Forelimb muscle (tissue), 1 donor: ENCODE measurements around the gene S100A14. TPM values are rescaled to one million over a fixed set of nuclear protein-coding genes. Genes with fewer than 3 reads are reported as not detected.
"Not testable (repeated sequence)": the region's sequence is repeated elsewhere in the genome, so short reads cannot be mapped to it uniquely, and the experiment has no call there.

ENCODE experiments used
- DNase-seq: peaks from one replicate; pipeline ENCODE4 v3.0.0-alpha.2; 2013; ENCODE audit warnings: low read depth
- polyA plus RNA-seq: library from polyadenylated mRNA; unstranded; fragments of 120-200 nt; gene quantifications from one replicate; pipeline ENCODE4 v1.2.1, GENCODE V29; 2013; ENCODE audit not compliant: insufficient read length

Gene S100A14
- 0.18 TPM for polyA plus RNA-seq

DNA sequence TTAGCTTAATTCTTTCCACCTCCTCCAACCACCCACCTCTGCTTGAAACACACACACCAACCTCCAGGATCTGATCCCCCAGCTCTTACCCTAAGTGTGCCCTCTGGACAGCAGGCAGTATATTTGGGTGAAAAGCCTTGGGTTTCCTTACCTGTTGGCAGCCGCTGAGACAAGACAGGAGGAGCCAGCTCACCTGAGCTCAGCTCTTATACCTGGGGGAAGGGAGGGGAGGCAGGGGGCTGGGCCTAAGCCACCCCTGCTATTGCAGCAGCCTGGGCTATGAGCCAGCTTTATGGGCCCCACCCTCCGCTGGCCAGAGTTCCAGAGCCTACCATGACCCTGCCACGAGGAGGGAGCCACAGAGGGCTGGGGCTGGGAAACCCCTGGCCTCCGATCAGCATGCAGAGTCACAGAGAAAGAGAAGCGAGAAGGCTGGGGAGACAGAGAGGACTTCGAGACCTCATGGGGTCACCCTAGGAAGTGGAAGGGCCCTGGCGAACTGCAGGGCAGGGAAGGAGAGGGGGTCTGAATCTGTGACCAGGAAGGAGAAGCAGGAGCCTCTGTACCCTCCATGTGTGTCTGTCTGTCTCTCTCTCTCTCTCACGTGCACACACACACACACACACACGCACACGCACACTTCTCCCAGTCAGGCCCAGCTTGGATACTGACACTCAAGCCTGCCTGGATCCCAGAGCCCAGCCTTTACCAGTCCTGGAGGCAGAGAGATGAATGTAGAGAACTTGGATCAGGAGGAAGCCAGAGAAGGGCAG is at the start of gene S100A14:
S100A14 (minus strand) TSS at position 182 of the 773 bp plus-strand sequence. CDS start 467 bp downstream, outside the sequence.
- DNase-seq = no peak

DNA sequence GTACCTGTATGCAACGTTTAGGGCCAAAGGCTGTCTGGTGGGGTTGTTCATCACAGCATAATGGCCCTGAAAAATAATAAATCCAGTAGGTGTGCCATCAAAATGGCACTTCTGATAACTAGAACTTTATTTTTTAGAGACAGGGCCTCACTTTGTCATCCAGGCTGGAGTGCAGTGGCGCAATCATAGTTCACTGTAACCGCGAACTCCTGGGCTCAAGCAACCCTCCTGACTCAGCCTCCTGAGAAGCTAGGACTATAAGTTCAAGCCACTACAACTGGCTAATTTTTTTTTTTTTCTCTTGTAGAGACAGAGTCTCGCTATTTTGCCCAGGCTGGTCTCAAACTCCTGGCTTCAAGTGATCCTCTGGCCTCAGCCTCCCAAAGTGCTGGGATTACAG is 47.1 kb upstream of the S100A14 start:
- DNase-seq = no peak

DNA sequence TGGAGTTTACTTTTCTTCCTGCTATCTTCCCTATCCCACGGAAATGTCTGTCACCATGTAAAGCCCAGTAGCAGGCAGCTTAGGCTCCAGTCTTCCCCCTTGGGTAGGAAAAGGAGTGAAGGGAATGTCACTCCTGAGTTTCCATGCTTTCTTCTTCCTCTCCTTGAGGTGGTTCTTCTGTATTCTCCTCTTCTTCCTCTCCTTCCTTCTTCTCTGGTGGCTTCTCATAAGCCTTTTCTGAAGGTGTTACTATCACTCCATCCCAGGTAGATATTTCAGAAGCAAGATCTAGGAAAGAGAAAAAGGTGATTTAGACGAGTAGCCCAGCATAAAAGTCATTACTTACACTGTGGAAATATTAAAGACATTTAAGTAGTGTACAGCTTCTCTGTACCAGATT is 46.1 kb upstream of the S100A14 start:
- DNase-seq = no peak

- no peak for DNase-seq
Observed at GRCh38 chr1:153661111-153661708, 45.1 kb upstream of the S100A14 start.

DNA sequence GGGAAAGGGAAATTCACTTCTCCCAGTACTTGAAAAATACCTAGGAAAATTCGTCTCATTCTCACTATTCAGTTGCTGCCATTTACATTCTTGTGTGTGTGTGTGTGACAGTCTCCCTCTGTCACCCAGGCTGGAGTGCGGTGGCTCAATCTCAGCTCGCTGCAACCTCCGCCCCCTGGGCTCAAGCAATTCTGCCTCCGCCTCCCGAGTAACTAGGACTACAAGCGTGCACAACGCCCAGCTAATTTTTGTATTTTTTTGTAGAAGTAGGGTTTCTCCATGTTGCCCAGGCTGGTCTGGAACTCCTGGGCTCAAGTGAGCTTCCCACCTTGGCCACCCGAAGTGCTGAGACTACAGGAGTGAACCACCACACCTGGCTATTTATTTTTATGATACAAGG is 43.5 kb upstream of the S100A14 start:
- DNase-seq = no peak

DNA sequence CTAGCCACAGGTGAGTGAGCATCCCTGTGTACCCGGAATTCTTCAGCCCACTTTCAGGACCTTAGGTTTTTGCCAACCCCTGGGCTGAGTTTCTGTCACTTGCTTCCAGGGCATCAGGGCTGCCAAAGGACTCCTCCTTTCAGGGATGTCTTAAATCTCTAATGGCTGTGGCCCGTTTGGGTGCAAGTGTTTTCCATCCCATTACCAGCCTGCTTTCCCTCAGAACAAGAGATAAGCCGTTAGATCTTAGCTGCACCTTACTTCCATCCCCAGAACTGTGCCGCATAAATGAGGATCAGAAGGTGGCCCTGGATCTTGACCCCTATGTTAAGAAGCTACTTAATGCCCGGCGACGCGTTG is 43.0 kb upstream of the S100A14 start:
- DNase-seq = no peak

GRCh38 chr1:153658400-153659174 is 42.5 kb upstream of the S100A14 start, which contains the start of gene SNAPIN:
SNAPIN (plus strand) TSS chr1:153658703; CDS start chr1:153658744, 41 bp downstream.
- peak; percentile 78 for DNase-seq

DNA sequence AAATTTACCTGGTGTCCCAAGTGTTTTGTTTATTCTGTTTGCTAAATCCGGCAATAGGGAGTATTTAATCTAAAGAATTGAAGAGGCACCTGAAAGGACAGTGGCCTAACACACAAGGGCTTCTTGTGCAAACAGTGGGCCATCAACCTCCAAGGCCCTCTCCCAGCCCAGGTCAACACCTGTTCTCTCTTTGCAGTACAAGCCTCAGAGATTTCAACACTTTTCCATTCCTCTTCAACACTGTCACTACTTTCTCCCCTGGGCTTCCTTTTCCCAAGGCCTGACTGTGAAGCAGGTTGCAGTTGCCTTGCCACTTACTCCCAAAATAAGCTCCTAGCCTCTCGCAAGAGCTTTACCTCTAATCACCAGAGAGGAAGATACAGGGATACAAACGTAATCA is 39.2 kb upstream of the S100A14 start:
- no peak for DNase-seq

DNA sequence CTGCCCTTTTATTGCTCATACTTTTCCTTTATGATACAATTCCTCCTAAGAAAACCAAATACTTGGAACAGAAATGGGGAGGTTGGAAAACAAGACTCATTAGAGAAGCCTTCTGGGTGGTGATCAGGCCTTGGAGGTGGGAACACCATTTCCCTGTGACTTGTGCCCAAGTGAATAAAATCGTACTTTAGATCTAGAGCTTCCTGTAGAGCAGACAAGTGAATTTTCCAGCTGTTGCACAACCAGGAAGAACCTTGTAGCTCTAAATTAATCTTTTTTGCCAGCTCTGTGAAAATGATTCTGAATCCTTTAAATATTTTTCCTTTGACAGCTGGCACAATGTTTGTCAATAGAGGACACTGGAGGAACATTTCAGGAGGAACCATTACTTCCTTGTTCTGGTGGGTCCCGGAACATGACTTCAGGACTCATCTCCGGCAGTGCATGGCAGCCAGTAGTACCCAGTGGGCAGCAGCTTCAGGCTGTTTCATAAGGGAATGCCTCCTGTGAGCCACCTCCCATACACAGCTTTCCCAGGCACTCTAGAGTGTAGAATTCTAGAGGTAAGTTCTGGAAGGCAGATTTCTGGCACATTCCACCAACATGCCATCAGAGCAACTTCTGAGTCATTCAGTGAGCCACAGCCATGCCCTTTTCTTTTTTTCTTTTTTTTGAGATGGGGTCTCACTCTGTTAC is 36.8 kb upstream of the S100A14 start:
- DNase-seq = no peak

DNA sequence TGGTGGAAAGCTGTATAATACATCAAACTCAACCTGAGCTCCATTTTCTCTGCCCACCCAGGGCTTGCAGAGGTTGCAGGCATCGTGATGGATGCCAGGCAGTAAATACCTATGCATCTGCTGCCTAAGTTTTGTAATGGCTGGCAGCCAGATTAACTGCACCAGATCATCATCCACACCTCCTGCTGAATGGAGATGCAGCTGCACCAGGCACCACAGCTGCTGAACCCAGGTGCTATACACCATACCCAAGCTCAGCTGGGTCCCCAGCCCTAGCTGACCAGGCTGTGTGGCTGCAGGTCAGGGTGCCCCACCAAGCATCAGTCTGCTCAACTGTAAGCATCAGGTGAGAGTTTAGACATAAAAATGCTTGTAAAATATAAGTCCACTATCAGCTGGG is 35.6 kb upstream of the S100A14 start:
- DNase-seq = no peak

DNA sequence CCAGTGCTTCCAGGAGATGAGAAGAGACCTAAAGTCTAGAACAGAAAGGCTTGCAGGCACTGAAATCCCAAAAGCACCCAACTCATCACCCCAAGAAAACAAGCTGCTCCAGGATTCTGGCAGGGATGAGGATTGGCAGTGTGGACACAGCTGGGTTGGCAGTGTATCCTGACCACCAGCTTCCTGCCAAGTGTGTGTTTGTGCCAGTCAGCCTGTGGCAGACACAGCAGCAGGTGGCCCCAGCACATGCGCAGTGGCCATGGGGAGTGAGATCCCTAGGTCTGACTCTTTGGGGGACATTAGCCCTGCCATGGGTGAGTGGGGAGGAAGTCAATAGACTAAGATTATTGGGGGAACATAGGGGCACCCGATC is 33.7 kb upstream of the S100A14 start:
- DNase-seq = no peak

GRCh38 chr1:153649137-153649862 is 33.2 kb upstream of the S100A14 start:
- DNase-seq = no peak

- no peak for DNase-seq
Observed at GRCh38 chr1:153648000-153648643, 32.0 kb upstream of the S100A14 start.

- DNase-seq = no peak
Observed at GRCh38 chr1:153647346-153647714, 31.2 kb upstream of the S100A14 start.

- no peak for DNase-seq
Observed at GRCh38 chr1:153646672-153647345, 30.7 kb upstream of the S100A14 start.

DNA sequence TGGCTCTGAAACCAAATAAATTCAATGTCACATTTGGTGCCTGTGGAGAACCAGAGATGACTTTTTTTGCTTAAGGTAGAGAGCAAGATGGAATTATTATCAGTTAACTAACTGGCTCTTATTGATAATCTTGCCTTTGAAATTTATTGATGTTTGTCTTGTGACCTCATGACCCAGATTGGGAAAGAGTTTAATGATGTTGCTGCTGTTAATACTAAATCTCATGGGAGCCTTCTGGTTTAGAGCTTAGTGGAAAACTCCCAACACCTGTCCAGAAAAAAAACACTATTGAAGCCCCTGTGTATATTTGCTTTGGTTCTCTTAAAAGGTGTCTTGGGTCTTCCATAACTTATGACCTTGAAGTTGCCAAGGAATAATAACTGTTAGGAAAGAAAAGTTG is 27.7 kb upstream of the S100A14 start:
- no peak for DNase-seq

DNA sequence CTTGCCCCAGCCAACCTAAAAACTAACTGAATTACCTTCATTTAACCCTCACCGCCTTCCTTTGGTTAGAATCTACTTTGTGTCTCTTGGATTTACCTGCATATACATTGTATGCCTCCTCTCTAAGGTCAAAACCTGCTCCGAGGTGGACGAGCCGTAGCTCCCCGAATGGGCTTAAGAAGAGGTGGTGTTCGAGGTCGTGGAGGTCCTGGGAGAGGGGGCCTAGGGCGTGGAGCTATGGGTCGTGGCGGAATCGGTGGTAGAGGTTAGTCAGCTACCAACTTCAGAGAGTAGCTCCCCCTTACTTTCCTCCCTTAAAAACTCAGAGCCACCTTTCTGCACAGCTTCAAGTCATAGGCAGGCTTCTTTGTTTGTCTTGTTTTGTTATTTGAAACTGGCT is 27.0 kb upstream of the S100A14 start:
- DNase-seq = no peak

GRCh38 chr1:153642161-153642560 is 26.0 kb upstream of the S100A14 start:
- no peak for DNase-seq

DNA sequence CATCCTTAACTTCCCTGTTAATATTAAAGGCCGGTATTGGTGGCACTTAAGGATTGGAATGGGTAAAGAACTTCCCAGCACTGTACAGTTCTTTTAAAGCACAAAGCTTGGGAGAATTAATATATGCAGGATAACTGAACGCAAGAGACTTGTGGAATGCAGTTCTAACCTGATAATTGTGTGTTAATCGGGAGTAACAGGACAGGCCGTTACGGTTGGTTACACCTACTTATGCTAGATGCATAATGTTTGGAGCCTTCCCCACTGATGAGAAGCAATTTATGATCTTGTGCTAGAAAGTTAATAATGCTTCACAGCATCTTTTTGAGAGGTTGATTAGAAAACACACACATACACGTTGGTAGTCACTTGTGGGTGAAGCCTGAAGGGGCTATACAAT is 24.7 kb upstream of the S100A14 start:
- DNase-seq = no peak

DNA sequence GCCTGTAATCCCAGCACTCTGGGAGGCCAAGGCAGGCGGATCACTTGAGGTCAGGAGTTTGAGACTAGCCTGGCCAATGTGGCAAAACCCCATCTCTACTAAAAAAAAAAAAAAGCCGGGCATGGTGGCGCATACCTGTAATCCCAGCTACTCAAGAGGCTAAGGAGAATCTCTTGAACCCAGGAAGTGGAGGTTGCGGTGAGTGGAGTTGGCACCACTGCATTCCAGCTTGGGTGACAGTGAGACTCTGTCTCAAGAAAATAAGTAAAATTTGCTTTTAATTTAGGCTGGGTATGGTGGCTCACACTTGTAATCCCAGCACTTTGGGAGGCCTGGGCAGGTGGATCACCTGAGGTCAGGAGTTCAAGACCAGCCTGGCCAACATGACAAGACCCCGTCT is 24.1 kb upstream of the S100A14 start:
- DNase-seq = not testable (repeated sequence)
